Nephron (organoid): ENCODE data around the gene GPR39.

Source experiments
- H3K27ac Mint-ChIP-seq, 3 experiments: 2 replicates each; pipeline ENCODE4 v1.8.0; 2020; ENCODE audit warnings: mixed read lengths in 3 of 3, mild to moderate bottlenecking in 2 of 3, moderate library complexity in 1 of 3
- H3K27me3 Mint-ChIP-seq: 2 replicates; pipeline ENCODE4 v1.8.0; 2021; ENCODE audit warnings: low read depth, mild to moderate bottlenecking, moderate library complexity, mixed read lengths
- H3K36me3 Mint-ChIP-seq: 2 replicates; pipeline ENCODE4 v1.8.0; 2020; ENCODE audit warnings: low read depth, mixed read lengths
- H3K4me1 Mint-ChIP-seq: 2 replicates; pipeline ENCODE4 v1.8.0; 2020; ENCODE audit warnings: mixed read lengths
- H3K4me3 Mint-ChIP-seq, 3 experiments: 2 replicates each; pipeline ENCODE4 v1.8.0; 2020; ENCODE audit warnings: mild to moderate bottlenecking in 3 of 3, mixed read lengths in 3 of 3, moderate library complexity in 2 of 3
- H3K9me3 Mint-ChIP-seq: 2 replicates; pipeline ENCODE4 v1.8.0; 2020; ENCODE audit warnings: mixed read lengths
- TF ChIP-seq, protein P1 (sequence below), 3 experiments: fragments of 200-600 bp; sonication (generic); IDR thresholded peaks; one replicate each; pipeline ENCODE4 v1.5.0; 2021; ENCODE audit warnings: antibody characterized with exemption in 3 of 3; ENCODE audit not compliant: unreplicated experiment in 3 of 3

Gene GPR39

DNA sequence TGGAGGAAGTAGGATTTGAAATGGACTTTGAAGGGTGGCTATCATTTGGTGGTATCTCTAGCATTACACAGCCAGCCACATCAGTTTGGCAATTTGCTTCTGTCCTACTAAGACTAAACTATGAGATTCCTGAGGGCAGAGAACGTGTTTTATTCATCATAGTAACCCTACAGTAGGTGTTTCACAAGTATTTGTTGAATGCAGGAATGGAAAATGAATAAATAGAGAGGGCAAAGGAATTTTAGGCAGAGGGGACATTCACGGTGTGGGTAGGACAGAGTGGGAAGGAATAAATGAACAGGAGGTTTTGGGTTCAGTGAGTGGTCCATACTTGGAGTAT lies 15.7 kb upstream of the GPR39 start:
- H3K27me3 Mint-ChIP-seq = peaks cover 25% of the 10 kb centered on the region
- no peak overlapping the region for H3K27ac Mint-ChIP-seq
- peaks cover 6% of the 10 kb centered on the region for H3K9me3 Mint-ChIP-seq
- no peaks in the 10 kb centered on the region for H3K4me1 Mint-ChIP-seq
- TF ChIP-seq, protein P1, sequence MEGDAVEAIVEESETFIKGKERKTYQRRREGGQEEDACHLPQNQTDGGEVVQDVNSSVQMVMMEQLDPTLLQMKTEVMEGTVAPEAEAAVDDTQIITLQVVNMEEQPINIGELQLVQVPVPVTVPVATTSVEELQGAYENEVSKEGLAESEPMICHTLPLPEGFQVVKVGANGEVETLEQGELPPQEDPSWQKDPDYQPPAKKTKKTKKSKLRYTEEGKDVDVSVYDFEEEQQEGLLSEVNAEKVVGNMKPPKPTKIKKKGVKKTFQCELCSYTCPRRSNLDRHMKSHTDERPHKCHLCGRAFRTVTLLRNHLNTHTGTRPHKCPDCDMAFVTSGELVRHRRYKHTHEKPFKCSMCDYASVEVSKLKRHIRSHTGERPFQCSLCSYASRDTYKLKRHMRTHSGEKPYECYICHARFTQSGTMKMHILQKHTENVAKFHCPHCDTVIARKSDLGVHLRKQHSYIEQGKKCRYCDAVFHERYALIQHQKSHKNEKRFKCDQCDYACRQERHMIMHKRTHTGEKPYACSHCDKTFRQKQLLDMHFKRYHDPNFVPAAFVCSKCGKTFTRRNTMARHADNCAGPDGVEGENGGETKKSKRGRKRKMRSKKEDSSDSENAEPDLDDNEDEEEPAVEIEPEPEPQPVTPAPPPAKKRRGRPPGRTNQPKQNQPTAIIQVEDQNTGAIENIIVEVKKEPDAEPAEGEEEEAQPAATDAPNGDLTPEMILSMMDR (IDR thresholded peaks at IDR 0.05; ENCODE audit: unreplicated experiment in 3 of 3) = no peak
- H3K36me3 Mint-ChIP-seq = no peaks in the 10 kb centered on the region
- H3K4me3 Mint-ChIP-seq = no peak overlapping the region

DNA sequence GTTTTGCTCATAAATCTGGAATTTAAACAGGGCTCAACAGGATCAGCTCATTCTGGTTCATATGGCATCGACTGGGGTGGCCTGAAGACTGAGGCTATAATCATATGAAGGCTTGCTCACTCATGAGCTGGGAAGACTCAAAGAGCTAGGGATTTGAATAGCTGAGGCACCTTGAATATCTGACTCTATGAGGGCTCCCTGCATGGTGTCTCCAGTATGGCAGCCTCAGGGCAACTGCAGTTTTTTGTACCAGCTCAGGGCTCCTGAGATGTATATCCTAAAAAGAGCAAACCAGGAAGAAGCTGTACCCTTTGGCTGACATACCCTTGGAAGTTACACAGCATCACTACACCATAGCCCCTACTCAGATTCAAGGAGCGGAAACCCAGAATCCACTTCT lies 15.3 kb upstream of the GPR39 start:
- H3K27me3 Mint-ChIP-seq = peaks cover 25% of the 10 kb centered on the region
- no peaks in the 10 kb centered on the region for H3K4me1 Mint-ChIP-seq
- H3K4me3 Mint-ChIP-seq = no peak overlapping the region
- H3K36me3 Mint-ChIP-seq = no peaks in the 10 kb centered on the region
- peaks cover 6% of the 10 kb centered on the region for H3K9me3 Mint-ChIP-seq
- TF ChIP-seq, protein P1 (IDR thresholded peaks at IDR 0.05; ENCODE audit: unreplicated experiment in 3 of 3) = no peak
- no peak overlapping the region for H3K27ac Mint-ChIP-seq

DNA sequence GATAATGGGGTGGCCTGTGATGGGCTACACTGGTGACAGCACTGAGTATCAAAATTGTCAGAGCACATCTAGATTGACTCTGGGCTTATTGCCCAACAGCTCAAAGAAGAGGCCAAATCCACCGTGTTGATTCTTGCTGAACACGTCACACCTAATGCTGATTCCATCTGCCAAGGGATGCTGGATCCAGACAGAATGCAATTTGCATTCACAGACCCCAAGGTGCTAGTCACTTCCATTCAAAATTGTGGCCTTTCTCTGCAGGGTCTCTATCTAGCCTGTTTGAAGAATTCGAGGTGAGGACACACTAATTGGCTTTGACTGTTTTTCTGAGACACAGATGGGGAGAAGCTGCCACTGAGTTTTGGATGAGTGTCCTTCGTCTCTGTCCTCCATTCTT lies 13.5 kb upstream of the GPR39 start:
- Mint-ChIP-seq H3K9me3 (peaks cover 6% of the 10 kb centered on the region), H3K4me3 (no peak overlapping the region), H3K36me3 (no peaks in the 10 kb centered on the region), H3K27ac (no peak overlapping the region), H3K4me1 (no peaks in the 10 kb centered on the region), H3K27me3 (peaks cover 25% of the 10 kb centered on the region)
- TF ChIP-seq, protein P1 (IDR thresholded peaks at IDR 0.05; ENCODE audit: unreplicated experiment in 3 of 3) = no peak

DNA sequence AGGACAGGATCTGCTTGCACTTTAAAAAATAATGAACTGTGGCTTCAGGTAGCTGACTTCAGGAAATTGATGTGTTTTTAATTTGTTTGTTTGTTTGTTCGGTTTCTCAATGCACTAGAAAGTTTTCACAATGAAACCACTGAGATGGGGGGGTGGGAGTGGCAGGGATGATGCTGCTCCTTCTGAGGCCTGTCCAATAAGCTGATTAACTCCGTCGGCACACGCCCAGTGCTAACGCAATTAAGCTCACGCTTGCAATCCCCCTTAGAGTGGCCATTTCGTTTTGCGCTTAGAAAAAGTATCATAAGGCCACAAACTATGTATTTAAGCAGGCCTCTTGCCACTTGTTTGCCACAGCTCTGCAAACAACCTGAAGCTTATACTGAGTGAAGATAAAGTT lies 12.5 kb upstream of the GPR39 start:
- TF ChIP-seq, protein P1 (IDR thresholded peaks at IDR 0.05; ENCODE audit: unreplicated experiment in 3 of 3) = no peak
- no peak overlapping the region for H3K27ac Mint-ChIP-seq
- H3K4me1 Mint-ChIP-seq = no peaks in the 10 kb centered on the region
- H3K36me3 Mint-ChIP-seq = no peaks in the 10 kb centered on the region
- H3K4me3 Mint-ChIP-seq = no peak overlapping the region
- peaks cover 6% of the 10 kb centered on the region for H3K9me3 Mint-ChIP-seq
- peaks cover 25% of the 10 kb centered on the region for H3K27me3 Mint-ChIP-seq

DNA sequence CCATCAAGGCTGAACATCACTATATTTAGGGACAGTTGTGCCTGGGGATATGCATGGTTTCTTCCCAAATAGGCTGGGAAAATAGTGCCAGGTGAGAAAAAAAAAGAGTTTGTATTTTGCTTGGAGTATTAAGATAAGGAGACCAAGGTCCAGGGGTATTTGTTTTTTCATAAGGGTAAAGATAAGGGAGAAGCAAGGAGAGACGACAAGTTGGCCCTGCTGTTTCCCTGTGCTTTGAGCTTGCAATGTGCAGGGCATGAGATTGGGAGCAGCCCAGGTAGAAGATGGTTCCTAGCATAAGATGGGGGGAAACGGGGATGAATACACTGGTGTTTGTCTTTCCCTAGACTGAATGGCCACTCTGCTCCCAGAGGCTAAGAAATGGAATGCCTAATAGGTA lies 8.8 kb upstream of the GPR39 start:
- Mint-ChIP-seq H3K4me1 (no peaks in the 10 kb centered on the region), H3K9me3 (no peaks in the 10 kb centered on the region), H3K27ac (no peak overlapping the region), H3K36me3 (no peaks in the 10 kb centered on the region), H3K27me3 (peaks cover 10% of the 10 kb centered on the region), H3K4me3 (no peak overlapping the region)
- TF ChIP-seq, protein P1 (IDR thresholded peaks at IDR 0.05; ENCODE audit: unreplicated experiment in 3 of 3) = no peak

DNA sequence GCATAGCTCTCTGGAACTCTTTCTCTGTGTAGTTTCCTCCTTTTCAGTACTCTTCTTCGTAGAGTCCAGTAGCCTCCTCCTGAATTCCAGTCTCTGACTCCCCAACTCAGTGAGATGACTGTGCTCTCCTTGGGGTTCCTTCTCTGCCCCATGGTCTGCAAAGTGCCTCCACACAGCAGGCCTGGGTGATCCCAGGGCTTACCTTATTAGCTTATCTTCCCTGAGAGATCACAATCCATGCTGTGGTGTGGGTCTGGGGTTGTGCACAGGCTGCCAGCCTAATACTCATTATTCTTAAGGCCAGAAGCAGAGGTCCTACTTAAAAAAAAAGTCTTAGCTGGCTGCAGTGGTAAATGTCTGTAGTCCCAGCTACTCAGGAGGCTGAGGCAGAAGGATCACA lies 4.6 kb upstream of the GPR39 start:
- Mint-ChIP-seq H3K4me1 (peaks cover 13% of the 10 kb centered on the region), H3K27me3 (peaks cover 33% of the 10 kb centered on the region), H3K9me3 (no peaks in the 10 kb centered on the region), H3K27ac (no peak overlapping the region), H3K36me3 (no peaks in the 10 kb centered on the region), H3K4me3 (no peak overlapping the region)
- TF ChIP-seq, protein P1 (IDR thresholded peaks at IDR 0.05; ENCODE audit: unreplicated experiment in 3 of 3) = no peak
